Astrocyte (in vitro differentiated cells and primary cell): ENCODE results near the gene RAD51B.

Experiments used
- EZH2 ChIP-seq: IDR thresholded peaks from 2 replicates; pipeline ENCODE4 v1.6.1; 2012; ENCODE audit warnings: mild to moderate bottlenecking, low read length, inconsistent platforms; ENCODE audit not compliant: insufficient read depth
- TF ChIP-seq, protein P1 (sequence below): IDR thresholded peaks from 2 replicates; pipeline ENCODE4 v1.5.1; 2011; ENCODE audit warnings: low read depth, mild to moderate bottlenecking, inconsistent platforms, low read length, moderate library complexity; ENCODE audit not compliant: insufficient read depth

GRCh38 chr14:68561531-68562007 is 742.0 kb downstream of the RAD51B start:
- TF ChIP-seq, protein P1, sequence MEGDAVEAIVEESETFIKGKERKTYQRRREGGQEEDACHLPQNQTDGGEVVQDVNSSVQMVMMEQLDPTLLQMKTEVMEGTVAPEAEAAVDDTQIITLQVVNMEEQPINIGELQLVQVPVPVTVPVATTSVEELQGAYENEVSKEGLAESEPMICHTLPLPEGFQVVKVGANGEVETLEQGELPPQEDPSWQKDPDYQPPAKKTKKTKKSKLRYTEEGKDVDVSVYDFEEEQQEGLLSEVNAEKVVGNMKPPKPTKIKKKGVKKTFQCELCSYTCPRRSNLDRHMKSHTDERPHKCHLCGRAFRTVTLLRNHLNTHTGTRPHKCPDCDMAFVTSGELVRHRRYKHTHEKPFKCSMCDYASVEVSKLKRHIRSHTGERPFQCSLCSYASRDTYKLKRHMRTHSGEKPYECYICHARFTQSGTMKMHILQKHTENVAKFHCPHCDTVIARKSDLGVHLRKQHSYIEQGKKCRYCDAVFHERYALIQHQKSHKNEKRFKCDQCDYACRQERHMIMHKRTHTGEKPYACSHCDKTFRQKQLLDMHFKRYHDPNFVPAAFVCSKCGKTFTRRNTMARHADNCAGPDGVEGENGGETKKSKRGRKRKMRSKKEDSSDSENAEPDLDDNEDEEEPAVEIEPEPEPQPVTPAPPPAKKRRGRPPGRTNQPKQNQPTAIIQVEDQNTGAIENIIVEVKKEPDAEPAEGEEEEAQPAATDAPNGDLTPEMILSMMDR, result no peak
- TF ChIP-seq EZH2, result no peak
